IPS-18c (cell line): Measurements from ENCODE around the gene CHID1.

Experiments used
- H3K4me3 ChIP-seq: 2 replicates; pipeline ENCODE4 v1.7.0; 2013; ENCODE audit warnings: low read depth, mild to moderate bottlenecking, low read length, moderate library complexity; ENCODE audit not compliant: insufficient read depth
- H3K9me3 ChIP-seq: one replicate; pipeline ENCODE4 v1.6.1; 2013; ENCODE audit warnings: mild to moderate bottlenecking, low read length, moderate library complexity; ENCODE audit not compliant: control insufficient read depth, insufficient read depth

The CHID1 gene

DNA sequence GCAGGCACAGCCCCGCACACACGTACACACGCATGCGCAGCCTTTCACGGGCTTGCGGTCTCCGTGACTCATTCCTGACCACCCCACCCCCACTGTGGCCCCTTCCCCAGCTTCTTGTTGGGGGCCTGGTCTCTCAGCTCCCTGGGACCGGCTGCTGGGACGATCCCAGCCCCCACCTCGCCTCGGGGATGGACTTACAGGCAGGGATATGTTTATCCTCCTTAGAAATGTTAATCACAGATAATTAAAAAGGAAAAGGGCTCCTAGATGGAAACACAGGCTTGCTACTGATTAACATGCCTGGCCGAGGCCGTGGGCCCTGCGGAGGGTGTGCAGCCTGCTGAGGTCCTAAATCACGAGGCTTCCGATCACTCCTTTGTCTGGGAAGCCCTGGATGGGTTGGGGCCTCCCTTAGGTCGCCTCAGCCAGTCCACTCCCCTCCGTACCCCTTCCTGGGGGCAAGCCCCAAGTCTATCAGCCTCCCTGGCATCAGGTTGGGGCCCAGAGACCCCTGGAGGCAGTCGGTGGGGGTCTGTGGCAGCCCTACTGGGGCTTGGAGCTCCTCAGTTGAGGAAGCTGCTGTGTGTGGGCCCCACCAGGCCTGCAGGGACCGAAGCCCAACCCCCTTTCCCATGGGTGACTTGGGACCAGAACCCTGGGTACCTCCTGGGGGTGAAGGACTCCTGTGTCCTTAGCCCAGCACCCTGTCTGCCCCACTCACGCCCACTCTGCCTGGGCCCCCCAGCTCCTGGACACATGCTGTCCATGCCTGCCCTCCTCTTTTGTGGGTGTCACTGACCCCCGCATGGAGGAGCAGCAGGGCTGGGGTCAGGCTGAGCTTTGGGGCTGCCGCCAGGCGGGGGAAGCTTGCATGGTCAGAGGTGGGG, 47.3 kb downstream of the CHID1 start:
- H3K9me3 ChIP-seq: no peaks in the 10 kb centered on the region
- peak overlapping the region; percentile 47 for H3K4me3 ChIP-seq

DNA sequence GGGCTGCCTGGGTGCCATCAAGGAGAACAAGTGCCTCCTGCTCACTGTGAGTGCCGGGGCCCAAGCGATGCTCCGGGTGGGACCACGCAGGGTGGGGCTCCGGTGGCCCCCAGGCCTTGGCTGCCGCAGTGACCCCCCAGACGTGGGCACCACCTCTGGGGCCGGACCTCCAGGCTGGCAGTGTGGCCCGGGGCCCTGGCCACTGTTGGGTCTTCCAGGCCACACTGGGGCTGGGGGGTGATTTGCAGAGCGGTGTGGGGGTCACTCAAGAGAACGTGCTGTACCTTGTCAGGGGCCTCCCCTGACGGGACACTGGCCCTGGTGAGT, 48.0 kb downstream of the CHID1 start:
- peak overlapping the region; percentile 47; the same call in 1 of the 2 replicates for H3K4me3 ChIP-seq

DNA sequence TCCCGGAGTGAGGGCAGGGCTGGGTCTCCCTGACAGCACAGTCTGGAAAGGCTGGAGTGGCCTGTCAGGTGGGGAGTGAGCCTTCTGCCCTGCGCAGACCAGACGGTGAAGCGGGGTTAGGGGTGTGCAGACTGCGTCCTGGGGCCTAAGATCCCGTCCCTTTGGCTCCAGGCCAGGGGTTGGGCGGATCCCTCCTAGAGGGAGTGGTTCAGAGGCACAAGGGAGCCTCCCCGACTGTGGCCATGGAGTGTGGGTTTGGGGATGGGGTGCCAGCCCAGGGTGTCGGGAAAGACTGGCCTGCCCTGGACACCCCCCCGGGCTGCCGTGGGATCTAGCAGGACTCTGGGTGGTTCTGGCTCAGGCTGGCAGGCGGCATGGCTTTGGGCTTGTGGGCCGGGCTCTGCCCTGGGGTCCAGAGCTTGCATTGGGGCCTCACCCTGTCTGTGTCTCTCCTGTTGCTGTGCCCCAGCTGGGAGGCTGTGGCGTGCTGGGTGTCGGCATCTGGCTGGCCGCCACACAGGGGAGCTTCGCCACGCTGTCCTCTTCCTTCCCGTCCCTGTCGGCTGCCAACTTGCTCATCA, 48.4 kb downstream of the CHID1 start:
- no peaks in the 10 kb centered on the region for H3K9me3 ChIP-seq
- peak overlapping the region; percentile 47 for H3K4me3 ChIP-seq

More for the DNA sequence above, 48.0 kb downstream of the CHID1 start:
- H3K9me3 ChIP-seq: no peaks in the 10 kb centered on the region

DNA sequence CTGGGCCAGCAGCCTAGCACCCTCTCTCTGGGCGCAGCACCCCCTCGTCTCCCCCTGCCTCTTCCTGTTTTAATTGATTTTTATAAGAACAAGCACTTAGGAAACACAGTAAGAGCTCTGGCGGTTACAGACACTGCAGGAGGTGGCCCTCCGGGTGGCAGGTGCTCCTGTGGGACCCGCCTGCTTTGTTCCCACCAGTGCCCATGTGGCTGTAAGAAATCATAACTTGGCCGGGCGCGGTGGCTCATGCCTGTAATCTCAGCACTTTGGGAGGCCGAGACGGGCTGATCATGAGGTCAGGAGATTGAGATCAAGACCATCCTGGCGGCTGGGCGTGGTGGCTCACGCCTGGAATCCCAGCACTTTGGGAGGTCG, 49.5 kb downstream of the CHID1 start:
- H3K4me3 ChIP-seq: no peak overlapping the region
- no peaks in the 10 kb centered on the region for H3K9me3 ChIP-seq

DNA sequence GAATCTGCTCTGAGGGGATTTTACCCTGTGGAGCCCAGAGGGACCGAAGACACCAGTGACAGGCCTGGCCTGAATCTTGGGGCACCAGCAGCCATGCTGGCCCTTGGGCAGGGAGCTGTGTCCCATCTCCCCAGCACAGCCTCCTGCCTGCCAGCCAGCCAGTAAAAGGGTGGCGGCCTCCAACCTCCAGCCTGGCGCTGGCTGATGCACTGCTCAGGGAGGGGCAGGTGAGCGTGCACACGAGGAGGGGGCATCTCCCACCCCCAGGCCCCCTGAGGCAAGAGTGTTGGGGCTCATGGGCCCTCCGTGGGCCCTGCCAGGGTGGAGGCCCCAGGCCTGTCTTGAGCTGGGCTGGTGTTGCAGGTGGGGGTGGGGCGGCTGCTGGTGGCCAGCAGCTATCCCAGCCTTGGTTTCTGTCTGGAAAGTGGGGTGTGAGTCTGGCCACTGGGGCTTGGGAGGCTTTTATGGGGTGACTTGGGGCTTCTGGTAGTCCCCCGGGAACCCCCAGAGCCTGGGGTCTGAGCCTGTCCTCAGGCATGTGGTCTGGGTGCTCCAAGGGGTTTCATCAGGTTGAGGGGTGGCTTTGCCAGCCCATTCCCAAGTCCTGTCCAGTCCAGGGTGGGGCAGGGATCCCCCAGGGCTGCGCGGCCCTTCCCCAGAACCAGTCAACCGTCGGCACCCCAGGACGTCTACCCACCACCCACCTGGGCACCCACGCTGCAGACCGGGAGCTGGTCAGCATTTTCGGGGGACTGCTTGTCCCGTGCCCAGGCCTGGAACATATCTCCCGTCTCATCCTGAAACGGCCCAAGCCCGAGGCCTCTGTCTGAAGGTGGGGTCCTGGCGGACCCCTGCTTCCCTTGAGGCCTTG, 50.1 kb downstream of the CHID1 start:
- Histone ChIP-seq H3K4me3 (no peak overlapping the region), H3K9me3 (no peaks in the 10 kb centered on the region)

DNA sequence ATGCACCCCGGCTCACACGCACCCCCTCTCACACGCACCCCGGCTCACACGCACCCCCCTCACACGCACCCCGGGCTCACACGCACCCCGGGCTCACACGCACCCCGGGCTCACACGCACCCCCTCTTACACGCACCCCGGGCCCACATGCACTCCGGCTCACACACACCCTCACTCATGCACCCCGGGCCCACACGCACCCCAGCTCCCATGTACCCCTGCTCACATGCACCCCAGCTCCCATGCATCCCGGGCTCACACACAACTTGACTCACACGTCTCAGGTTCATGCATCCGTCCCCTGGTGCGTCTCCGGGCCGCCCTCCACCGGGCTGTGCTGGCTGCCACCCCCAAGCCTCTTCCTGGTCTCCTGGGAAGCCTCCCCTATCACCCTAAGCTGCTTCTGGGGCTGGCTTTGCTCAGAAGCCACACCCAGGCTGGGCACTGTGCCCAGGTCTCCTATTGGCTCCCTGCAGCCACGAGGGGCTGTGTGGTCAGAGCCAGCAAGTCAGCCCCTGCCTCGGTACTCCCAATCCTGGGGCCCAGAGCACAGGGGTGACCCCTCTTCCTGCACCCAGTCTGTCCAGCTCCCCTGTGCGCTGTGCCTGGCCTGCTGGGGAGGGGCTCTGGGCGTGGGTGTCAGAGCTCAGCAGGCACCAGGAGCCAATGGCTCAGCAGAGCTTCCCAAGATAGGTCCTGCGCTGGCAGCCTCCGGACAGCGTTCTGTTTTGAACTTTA, 51.0 kb downstream of the CHID1 start:
- Histone ChIP-seq H3K9me3 (no peaks in the 10 kb centered on the region), H3K4me3 (no peak overlapping the region)

DNA sequence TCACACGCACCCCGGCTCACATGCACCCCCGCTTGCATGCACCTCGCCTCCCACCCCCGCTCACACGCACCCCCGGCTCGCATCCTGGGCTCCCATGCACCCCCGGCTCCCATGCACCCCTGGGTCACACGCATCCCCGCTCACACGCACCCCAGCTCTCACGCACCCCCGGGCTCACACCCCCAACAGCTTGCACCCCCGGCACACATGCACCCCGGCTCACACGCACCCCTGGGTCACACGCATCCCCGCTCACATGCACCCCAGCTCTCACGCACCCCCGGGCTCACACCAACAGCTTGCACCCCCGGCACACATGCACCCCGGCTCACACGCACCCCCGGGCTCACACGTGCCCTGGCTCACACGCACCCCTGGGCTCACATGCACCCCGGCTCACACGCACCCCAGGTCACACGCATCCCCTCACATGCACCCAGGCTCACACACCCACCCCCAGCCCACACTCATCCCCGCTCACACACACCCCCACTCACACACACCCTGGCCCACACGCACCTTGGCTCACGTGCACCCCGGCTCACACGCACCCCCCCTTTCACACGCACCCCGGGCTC, 51.8 kb downstream of the CHID1 start:
- Histone ChIP-seq H3K4me3 (no peak overlapping the region; the same call in 1 of the 2 replicates), H3K9me3 (no peaks in the 10 kb centered on the region)

DNA sequence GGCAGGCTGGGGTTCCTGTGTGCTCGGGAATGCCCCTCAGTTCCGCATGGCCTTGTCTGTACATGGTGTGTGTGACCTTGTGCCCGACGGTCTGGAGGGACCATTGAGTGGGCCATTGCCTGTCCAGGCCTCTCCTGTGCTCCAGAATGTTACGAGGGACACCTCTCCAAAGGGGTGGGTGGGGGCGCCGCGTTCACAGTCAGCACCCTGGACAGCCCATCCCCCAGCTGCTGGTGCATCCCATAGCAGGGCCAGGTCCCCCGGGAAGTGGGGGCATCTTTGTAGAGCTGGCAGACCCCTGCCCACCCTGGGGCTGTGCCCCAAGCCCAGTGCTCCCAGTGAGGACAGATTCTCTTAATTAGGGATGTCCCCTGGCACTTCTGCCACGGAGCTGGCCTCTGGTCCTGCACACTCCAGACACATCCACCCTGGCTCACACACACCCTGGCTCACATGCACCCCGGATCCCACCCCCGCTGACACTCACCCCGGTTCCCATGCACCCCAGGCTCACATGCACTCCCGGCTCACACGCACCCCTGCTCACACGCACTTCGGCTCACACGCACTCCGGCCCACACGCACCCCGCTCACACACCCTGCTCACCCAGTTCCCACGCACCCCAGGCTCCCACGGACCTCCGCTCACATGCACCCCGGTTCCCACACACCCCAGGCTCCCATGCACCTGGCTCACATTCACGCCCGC, 52.4 kb downstream of the CHID1 start:
- H3K4me3 ChIP-seq: no peak overlapping the region
- H3K9me3 ChIP-seq: no peaks in the 10 kb centered on the region

DNA sequence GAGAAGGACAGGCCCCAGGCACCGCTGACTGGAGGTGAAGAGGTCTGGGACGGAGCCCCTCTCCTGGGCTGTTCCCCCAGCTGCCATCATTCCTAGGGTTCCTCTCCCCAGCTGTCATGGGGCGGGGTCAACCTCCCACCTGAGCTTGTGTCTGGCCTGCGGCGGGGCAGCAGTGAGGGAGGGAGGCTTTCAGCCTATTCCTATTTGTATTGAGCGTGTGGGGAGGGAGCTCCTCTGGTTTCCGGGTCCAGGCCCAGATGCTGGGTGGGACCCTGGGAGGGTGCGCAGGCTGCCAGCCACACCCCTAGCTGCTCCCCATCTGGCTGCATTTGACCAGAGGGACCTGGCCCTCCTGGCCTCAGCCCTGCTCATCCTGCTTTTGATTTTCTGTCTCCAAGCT, 54.2 kb downstream of the CHID1 start:
- H3K4me3 ChIP-seq: no peak overlapping the region
- no peaks in the 10 kb centered on the region for H3K9me3 ChIP-seq

DNA sequence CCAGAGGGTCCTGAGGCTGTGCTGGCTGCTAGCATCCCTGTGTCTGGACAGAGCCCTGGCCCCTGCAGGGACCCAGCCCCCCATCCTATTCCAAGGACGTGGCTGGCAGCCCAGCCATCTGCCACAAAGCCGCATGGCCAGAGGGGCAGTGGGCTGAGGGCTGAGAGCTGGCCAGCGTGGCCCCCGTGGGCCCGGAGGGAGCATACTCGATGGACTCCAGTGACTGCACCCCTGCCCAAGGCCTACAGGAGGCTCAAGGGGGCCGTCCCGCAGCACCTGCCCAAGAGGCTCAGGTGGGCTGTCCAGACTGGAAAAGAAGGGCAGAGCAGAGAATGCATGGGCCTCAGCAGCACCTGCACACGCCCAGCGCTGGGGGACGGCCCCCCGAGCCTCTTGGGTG, 54.8 kb downstream of the CHID1 start:
- H3K4me3 ChIP-seq: no peak overlapping the region
- H3K9me3 ChIP-seq: no peaks in the 10 kb centered on the region

DNA sequence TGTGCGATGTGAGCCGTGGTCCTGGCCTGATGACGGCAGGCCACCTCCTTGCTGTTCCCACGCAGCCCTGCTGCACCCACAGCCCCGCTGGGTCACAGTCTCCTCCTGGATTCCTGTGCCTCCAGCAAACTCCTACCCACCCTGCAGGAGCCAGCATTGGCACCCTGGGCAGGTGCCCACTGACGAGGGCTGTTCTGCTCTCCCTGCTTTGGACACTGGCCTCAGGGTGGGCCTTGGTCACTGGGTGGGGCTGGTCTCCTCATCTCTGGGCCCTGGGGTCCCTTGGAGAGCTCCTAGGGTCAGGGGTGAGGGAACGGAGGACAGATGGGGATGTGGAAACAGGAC, 55.3 kb downstream of the CHID1 start:
- Histone ChIP-seq H3K4me3 (no peak overlapping the region), H3K9me3 (no peaks in the 10 kb centered on the region)

DNA sequence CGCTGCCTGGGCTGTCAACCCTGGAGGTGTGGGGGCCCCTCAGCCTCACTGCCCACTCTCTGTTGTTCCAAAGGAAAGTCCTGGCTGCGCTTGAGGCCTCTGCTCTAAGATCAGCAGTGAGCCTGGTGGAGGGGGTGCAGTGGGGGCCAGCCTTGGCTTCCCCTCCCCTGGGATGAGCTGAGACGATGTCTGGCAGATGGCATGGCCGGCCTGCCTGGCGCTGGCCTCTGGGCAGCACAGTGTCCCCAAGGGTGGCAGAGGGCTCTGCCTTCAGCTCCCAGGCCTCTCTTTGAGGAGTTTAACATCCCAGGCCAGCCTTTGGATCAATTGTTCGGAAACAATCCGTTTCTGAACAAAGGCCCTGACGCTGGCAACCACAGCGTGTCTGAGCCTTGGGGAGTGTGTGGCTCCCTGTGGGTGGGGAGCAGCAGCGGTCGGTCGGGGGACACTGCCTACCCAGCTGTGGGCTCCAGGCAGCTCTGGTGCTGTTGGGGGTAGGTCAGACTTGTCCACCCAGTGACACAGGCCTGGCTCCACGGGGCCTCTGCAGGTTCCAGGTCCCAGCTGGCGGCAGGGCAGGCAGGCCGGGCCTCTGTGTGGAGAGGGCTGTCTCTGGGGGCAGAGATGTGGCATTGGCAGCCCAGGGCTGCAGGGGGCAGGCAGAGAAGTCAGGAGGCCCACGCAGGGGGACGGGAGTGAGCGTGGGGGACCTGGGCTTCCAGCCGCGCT, 55.8 kb downstream of the CHID1 start:
- no peaks in the 10 kb centered on the region for H3K9me3 ChIP-seq
- no peak overlapping the region for H3K4me3 ChIP-seq

DNA sequence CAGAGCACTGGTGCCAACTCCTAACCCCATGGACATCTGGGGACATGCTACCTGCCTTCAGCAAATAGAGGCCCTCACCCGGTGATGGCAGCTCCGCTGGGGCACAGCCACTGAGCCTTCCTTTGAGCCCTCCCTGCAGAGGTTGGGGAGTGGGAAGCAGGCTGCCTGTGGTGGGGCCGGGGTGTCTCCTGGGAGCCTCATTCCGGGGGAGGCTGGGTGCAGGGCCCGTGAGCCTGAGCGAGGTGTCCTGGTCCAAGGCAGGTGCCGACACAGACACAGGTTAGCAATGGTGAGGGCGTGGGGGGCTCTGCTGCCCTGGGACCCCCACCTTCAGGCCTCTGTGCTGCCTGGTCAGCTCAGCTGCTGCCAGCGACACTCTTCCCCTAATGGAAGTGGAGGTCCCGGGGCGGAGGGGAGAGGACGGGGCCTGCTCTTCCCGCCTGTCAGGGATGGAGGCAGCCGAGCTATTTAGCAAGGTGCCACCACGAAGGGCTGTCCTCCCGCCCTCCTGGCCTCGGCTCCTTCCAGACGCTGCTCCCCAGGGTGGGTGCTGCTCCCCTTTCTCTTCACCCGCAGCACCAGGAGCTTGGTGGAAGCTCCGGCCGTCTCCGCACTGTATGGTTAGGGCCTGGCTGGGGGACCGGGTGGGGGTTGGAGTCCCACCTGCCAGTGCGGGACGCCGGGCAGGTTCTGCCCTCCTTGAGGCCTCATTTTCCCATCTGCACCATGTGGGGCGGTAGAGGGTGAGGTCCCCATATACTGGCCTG, 56.7 kb downstream of the CHID1 start:
- Histone ChIP-seq H3K4me3 (no peak overlapping the region), H3K9me3 (no peaks in the 10 kb centered on the region)

DNA sequence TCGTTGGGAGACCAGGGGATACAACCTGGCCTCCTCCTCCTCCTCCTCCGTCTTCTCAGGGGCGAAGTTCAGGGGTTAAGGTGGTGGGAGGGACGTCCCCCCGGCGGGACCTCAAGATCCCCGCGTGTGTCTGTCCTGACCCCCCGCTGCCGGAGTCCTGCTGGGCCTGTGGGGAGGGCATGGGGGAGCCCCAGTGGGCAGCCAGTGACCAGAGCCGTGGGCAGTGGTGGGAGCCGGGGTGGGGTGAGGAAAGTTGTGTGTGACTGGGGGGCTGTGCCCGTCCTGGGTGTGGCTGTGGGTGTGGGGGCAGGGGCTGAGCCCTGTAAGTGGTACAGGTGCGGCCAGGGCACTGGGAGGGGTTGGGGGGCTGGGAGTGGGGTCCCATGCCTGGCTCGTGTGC, 57.8 kb downstream of the CHID1 start:
- Histone ChIP-seq H3K4me3 (no peak overlapping the region), H3K9me3 (no peaks in the 10 kb centered on the region)
